ENCODE results near the gene TRIM39.

- TF ChIP-seq CTCF (IDR thresholded peaks at IDR 0.05 in 8 of 11, conservative IDR thresholded peaks at IDR 0.05 in 3 of 11) (no peak), POLR2A (IDR thresholded peaks at IDR 0.05) (no peak), POLR2AphosphoS5 (IDR thresholded peaks at IDR 0.05) (no peak)
These were observed 5.3 kb downstream of the TRIM39 start for GRCh38 chr6:30331981-30332380.

All from spleen (tissue), 7 donors.